ENCODE measurements around the gene CSRP2. TPM values are rescaled to one million over a fixed set of nuclear protein-coding genes. Genes with fewer than 3 reads are reported as not detected.

Gene CSRP2
- total and polyA plus RNA-seq, 2 donors (not counting 1 experiment from before 2014, with no cell fraction given) = 56.8 to 199 TPM

DNA sequence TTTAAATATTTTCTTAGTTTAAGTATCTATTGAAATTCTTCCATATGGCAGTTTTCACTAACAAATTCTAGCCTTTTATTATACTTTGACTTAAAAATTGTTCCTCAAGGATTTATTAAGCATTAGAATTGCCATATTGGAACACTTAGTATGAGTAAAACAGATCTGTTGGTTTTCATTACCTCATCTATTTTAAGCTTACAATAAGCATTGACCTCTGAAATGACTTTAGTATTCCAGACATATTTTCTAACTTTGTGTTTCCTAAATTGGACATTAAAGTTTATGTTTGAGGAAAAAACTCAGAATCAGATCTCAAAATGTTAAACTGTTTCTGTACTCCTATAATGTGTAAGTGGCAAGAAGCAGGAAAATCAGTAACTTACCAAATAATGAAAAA, 48.4 kb downstream of the CSRP2 start:
- Histone ChIP-seq H3K9me3 (ENCODE audit: control insufficient read depth, insufficient read depth, low read depth, low read length) (no peaks in the 10 kb centered on the region), H2AFZ (ENCODE audit: low read length) (no peak overlapping the region), H3K4me2 (ENCODE audit: extremely low read depth, insufficient read depth, low read length) (no peak overlapping the region), H3K27me3 (ENCODE audit: control insufficient read depth, insufficient read depth, low read length) (no peaks in the 10 kb centered on the region), H3K79me2 (ENCODE audit: control insufficient read depth, insufficient read depth, low read length) (no peaks in the 10 kb centered on the region), H3K9ac (ENCODE audit: insufficient read depth, low read length) (no peak overlapping the region), H3K4me1 (ENCODE audit: control insufficient read depth, extremely low read depth, insufficient read depth, low read length) (no peaks in the 10 kb centered on the region), H4K20me1 (ENCODE audit: control insufficient read depth, extremely low read depth, insufficient read depth, low read length) (no peaks in the 10 kb centered on the region), H3K36me3 (ENCODE audit: control insufficient read depth, insufficient read depth, low read length) (no peaks in the 10 kb centered on the region), H3K27ac (ENCODE audit: insufficient read depth, low read length) (no peak overlapping the region), H3K4me3 (replicated peaks in 1 of 4; ENCODE audit: control extremely low read depth in 1 of 4, insufficient read depth in 1 of 4, low read depth in 3 of 4, low read length in 4 of 4) (no peak overlapping the region)
- no peak for TF ChIP-seq EZH2 (IDR thresholded peaks at IDR 0.05; ENCODE audit: low read length, missing control alignments)
- TF ChIP-seq, protein P1, sequence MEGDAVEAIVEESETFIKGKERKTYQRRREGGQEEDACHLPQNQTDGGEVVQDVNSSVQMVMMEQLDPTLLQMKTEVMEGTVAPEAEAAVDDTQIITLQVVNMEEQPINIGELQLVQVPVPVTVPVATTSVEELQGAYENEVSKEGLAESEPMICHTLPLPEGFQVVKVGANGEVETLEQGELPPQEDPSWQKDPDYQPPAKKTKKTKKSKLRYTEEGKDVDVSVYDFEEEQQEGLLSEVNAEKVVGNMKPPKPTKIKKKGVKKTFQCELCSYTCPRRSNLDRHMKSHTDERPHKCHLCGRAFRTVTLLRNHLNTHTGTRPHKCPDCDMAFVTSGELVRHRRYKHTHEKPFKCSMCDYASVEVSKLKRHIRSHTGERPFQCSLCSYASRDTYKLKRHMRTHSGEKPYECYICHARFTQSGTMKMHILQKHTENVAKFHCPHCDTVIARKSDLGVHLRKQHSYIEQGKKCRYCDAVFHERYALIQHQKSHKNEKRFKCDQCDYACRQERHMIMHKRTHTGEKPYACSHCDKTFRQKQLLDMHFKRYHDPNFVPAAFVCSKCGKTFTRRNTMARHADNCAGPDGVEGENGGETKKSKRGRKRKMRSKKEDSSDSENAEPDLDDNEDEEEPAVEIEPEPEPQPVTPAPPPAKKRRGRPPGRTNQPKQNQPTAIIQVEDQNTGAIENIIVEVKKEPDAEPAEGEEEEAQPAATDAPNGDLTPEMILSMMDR (conservative IDR thresholded peaks at IDR 0.05 in 1 of 2, IDR thresholded peaks at IDR 0.05 in 1 of 2; ENCODE audit: low read depth in 1 of 2, low read length in 2 of 2) = no peak
- DNase-seq (ENCODE audit: low read depth in 2 of 2) = peak; percentile 16 to 21

DNA sequence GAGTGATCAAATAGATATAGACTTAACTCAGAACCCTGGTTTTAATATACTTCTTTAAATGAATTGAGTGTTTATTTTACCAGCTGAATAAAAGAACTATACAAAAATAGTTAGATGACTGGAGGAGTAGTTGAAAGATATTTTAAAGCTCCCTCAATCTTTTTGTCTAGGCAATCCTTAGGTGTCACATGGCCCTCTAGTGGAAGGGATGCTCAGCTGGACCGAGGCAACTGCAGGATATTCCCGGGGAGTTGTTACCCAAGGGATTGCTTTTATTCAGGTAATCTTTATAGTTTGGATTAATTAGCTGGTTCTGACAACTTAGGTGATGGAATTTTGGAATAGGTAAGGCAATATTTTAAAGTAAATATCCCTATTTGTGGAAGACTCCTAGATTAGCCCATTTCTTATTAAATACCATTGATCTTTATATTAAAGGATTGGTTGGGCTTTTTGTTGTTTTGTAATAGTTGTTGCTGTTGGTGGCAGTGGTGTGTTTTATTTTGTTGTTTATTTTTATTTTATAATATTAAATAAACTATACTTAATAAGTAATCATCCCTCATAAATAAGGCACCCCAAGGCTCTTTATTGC, 57.8 kb downstream of the CSRP2 start:
- no peaks in the 10 kb centered on the region for H3K79me2 ChIP-seq (ENCODE audit: control insufficient read depth, insufficient read depth, low read length)
- no peak overlapping the region for H3K4me3 ChIP-seq (replicated peaks in 1 of 4; ENCODE audit: control extremely low read depth in 1 of 4, insufficient read depth in 1 of 4, low read depth in 3 of 4, low read length in 4 of 4)
- H3K27ac ChIP-seq (ENCODE audit: insufficient read depth, low read length) = no peak overlapping the region
- no peaks in the 10 kb centered on the region for H3K27me3 ChIP-seq (ENCODE audit: control insufficient read depth, insufficient read depth, low read length)
- TF ChIP-seq, protein P1 (conservative IDR thresholded peaks at IDR 0.05 in 1 of 2, IDR thresholded peaks at IDR 0.05 in 1 of 2; ENCODE audit: low read depth in 1 of 2, low read length in 2 of 2) = peak; percentile 75 to 79
- TF ChIP-seq EZH2 (IDR thresholded peaks at IDR 0.05; ENCODE audit: low read length, missing control alignments) = no peak
- H3K9me3 ChIP-seq (ENCODE audit: control insufficient read depth, insufficient read depth, low read depth, low read length) = no peaks in the 10 kb centered on the region
- no peaks in the 10 kb centered on the region for H3K36me3 ChIP-seq (ENCODE audit: control insufficient read depth, insufficient read depth, low read length)
- no peaks in the 10 kb centered on the region for H4K20me1 ChIP-seq (ENCODE audit: control insufficient read depth, extremely low read depth, insufficient read depth, low read length)
- H3K4me1 ChIP-seq (ENCODE audit: control insufficient read depth, extremely low read depth, insufficient read depth, low read length) = no peaks in the 10 kb centered on the region
- H3K4me2 ChIP-seq (ENCODE audit: extremely low read depth, insufficient read depth, low read length) = no peak overlapping the region
- H3K9ac ChIP-seq (ENCODE audit: insufficient read depth, low read length) = no peak overlapping the region
- DNase-seq (ENCODE audit: low read depth in 2 of 2) = peak; percentile 40 to 50
- H2AFZ ChIP-seq (ENCODE audit: low read length) = no peak overlapping the region

DNA sequence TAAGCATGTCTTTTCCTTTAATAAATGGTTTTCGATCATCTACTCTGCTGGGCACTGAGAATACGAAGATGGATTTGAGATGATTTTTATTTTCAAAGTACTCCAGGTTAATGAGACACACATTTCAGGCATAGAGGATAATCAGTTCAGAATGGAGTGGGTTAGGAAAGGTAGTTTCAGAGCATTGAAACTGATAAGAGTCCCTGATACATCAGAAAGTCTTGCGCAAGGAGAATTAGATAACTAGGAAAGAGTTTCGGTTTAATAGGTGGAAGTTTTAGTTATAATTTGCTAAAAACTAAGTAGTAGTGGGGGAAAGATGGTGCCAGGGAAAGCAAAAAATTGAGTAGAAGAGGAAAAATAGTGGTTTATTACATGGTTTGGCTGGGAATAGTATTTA, 64.8 kb downstream of the CSRP2 start:
- Histone ChIP-seq H3K27me3 (ENCODE audit: control insufficient read depth, insufficient read depth, low read length) (no peaks in the 10 kb centered on the region), H4K20me1 (ENCODE audit: control insufficient read depth, extremely low read depth, insufficient read depth, low read length) (no peaks in the 10 kb centered on the region), H3K9ac (ENCODE audit: insufficient read depth, low read length) (no peak overlapping the region), H3K9me3 (ENCODE audit: control insufficient read depth, insufficient read depth, low read depth, low read length) (no peaks in the 10 kb centered on the region), H3K36me3 (ENCODE audit: control insufficient read depth, insufficient read depth, low read length) (no peaks in the 10 kb centered on the region), H3K4me3 (replicated peaks in 1 of 4; ENCODE audit: control extremely low read depth in 1 of 4, insufficient read depth in 1 of 4, low read depth in 3 of 4, low read length in 4 of 4) (no peak overlapping the region), H3K4me1 (ENCODE audit: control insufficient read depth, extremely low read depth, insufficient read depth, low read length) (no peaks in the 10 kb centered on the region), H3K79me2 (ENCODE audit: control insufficient read depth, insufficient read depth, low read length) (no peaks in the 10 kb centered on the region), H3K4me2 (ENCODE audit: extremely low read depth, insufficient read depth, low read length) (no peak overlapping the region), H2AFZ (ENCODE audit: low read length) (no peak overlapping the region), H3K27ac (ENCODE audit: insufficient read depth, low read length) (no peak overlapping the region)
- no peak for TF ChIP-seq EZH2 (IDR thresholded peaks at IDR 0.05; ENCODE audit: low read length, missing control alignments)
- TF ChIP-seq, protein P1 (conservative IDR thresholded peaks at IDR 0.05 in 1 of 2, IDR thresholded peaks at IDR 0.05 in 1 of 2; ENCODE audit: low read depth in 1 of 2, low read length in 2 of 2) = no peak
- no peak for DNase-seq (ENCODE audit: low read depth in 2 of 2)

Measured in fibroblast of lung (primary cell).